ENCODE data around the gene RPP40.

- TF ChIP-seq CTCF (IDR thresholded peaks at IDR 0.05; ENCODE audit: insufficient read depth, low read length) (no peak), POLR2AphosphoS5 (IDR thresholded peaks at IDR 0.05; ENCODE audit: low read depth) (no peak), GABPA (IDR thresholded peaks at IDR 0.05; ENCODE audit: low read depth) (no peak)
- TF ChIP-seq, protein P1, sequence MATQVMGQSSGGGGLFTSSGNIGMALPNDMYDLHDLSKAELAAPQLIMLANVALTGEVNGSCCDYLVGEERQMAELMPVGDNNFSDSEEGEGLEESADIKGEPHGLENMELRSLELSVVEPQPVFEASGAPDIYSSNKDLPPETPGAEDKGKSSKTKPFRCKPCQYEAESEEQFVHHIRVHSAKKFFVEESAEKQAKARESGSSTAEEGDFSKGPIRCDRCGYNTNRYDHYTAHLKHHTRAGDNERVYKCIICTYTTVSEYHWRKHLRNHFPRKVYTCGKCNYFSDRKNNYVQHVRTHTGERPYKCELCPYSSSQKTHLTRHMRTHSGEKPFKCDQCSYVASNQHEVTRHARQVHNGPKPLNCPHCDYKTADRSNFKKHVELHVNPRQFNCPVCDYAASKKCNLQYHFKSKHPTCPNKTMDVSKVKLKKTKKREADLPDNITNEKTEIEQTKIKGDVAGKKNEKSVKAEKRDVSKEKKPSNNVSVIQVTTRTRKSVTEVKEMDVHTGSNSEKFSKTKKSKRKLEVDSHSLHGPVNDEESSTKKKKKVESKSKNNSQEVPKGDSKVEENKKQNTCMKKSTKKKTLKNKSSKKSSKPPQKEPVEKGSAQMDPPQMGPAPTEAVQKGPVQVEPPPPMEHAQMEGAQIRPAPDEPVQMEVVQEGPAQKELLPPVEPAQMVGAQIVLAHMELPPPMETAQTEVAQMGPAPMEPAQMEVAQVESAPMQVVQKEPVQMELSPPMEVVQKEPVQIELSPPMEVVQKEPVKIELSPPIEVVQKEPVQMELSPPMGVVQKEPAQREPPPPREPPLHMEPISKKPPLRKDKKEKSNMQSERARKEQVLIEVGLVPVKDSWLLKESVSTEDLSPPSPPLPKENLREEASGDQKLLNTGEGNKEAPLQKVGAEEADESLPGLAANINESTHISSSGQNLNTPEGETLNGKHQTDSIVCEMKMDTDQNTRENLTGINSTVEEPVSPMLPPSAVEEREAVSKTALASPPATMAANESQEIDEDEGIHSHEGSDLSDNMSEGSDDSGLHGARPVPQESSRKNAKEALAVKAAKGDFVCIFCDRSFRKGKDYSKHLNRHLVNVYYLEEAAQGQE (IDR thresholded peaks at IDR 0.05; ENCODE audit: insufficient replicate concordance, low read depth) = no peak
Observed at GRCh38 chr6:4977468-4977867, 26.4 kb downstream of the RPP40 start.

Data from HL-60 (cell line).